ENCODE results near the gene APOBEC2.
"Not testable (repeated sequence)": the region's sequence is repeated elsewhere in the genome, so short reads cannot be mapped to it uniquely, and the experiment has no call there.

The APOBEC2 gene

DNA sequence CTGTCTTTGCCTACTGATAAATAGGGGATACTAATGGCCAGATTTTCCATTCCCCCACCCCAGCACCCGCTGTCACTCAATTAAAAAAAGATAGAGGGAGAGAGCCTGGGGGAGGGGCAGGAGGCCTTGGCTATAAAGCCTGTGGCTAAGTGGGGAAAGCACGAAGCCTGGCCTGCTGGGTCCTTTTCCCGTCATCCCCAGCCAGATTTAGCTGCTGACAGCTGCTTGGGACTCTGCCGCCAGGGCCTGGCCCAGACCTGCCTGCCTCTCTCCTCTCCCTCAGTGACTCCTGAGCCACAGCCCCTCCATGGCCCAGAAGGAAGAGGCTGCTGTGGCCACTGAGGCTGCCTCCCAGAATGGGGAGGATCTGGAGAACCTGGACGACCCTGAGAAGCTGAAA lies at the start of gene APOBEC2:
APOBEC2 (plus strand) TSS at position 162 of the 400 bp plus-strand sequence; CDS start at position 308, 146 bp downstream.
- no peak for DNase-seq

GRCh38 chr6:41006217-41006616 lies 46.8 kb upstream of the APOBEC2 start:
- DNase-seq, result peak; percentile 52

- not testable (repeated sequence) for DNase-seq
Measured at GRCh38 chr6:41006980-41007379, 46.0 kb upstream of the APOBEC2 start.

DNA sequence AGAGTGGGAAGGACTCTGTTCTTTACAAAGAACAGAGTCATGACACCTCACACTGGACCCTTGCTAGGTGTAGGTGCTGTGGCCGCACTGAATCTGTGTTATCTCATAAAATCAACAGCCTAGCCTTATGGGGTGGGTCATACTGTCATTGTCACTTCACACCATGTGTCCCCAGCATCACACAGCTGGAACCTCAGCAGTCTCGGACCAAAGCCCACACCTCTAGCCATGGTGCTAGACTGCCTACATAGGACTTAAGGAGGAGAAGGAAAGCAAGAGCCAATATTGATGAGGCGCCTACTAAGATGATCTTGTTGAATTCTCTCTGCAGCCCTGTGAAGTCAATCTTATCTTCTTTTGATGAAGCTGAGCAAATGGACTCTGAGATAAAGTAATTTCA lies 45.0 kb upstream of the APOBEC2 start:
- no peak for DNase-seq

GRCh38 chr6:41009669-41010068 lies 43.3 kb upstream of the APOBEC2 start:
- DNase-seq, result no peak

- DNase-seq, result no peak
Measured at GRCh38 chr6:41011673-41012072, 41.3 kb upstream of the APOBEC2 start.

DNA sequence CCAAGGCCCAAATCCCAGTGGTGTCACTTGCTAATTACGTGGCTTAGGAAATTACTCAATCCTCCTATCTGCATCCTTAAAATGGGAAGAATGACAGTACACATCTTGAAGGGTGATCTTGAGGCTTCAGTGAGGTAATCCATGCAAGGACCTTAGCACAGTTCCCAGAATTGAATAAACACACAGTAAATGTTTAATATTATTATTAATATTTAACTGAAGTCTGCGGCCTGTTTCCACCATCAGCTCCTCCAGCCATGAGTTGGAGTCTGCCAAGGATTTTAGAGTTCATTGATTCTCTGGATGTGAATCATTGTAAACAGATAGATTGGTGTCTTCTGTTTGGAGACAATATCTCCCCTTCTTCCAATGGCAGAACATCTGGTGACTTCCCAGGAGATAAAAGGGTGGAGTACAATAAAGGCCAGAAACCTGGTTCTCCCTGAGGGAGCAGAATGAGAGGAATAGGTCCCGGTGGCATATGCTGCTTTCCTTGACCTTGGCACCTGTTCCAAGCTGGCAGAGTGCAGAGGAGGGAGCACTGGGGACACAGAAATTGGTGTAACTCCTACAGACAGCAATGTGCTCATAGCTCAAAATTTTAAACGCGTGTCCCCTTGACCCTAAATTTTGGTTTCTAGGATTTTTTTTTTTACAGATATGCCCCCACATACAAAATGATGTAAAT lies 39.4 kb upstream of the APOBEC2 start:
- no peak for DNase-seq

- DNase-seq, result no peak
Measured at GRCh38 chr6:41014780-41015179, 38.2 kb upstream of the APOBEC2 start.

- DNase-seq, result not testable (repeated sequence)
Measured at GRCh38 chr6:41015860-41016259, 37.1 kb upstream of the APOBEC2 start.

DNA sequence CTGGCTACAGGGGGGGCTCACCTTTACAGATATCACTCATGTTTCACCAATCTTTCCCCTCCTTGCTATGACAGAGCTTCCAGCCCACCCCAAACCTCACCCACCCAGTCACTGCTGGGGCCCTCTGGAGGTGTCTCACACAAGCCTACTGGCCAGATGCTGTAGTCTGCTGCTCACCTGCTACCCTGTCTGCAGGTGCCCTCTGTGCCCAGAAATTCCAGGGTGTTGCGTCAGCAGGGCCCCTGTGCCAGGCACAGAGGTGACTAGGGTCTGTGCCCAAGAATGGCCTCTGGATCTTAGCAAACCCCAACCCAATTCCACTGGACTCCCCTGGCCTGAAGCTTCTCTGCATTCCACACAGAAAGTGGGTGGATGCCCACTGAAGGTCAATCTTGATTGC lies 35.3 kb upstream of the APOBEC2 start:
- no peak for DNase-seq

DNA sequence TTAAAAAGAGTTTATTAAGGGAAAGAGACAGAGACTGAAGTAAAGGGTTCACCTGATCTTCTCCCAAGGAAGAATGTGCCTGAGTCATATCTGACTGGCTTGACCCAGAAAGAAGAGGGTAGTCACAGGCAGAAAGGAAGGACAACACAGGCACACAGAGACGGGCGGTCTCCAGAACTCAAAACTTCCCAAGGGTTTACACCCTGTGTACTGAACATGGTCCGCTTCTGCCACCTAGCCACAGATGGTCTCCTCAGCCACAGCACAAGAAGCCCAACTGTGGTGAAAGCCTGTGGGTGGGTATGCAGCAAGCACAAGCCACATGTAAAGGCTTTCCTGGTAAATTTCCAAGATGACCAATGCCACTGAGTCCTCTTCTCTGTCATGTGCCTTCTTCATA lies 31.2 kb upstream of the APOBEC2 start:
- DNase-seq, result no peak

- DNase-seq, result no peak
Measured at GRCh38 chr6:41022294-41022693, 30.7 kb upstream of the APOBEC2 start.

DNA sequence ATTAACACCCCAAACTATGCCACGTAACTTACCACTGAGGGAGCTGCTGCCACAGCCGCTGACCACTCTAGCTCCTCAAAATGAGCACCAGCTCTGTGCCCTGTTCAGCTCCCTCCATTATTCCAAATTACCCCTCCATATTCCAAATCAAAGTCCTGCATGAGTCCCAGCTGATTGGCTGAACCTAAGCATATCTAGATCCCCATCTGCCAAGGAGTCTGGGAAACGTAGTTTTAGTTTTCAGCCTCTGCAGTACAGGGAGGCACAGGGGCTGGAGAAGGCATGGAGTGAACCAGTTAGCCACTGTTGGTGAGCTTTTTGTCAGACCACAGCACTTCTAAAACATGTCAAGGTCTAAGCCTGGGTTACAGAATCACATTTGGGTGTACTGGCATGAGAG lies 29.9 kb upstream of the APOBEC2 start:
- no peak for DNase-seq

- no peak for DNase-seq
Measured at GRCh38 chr6:41025966-41026530, 27.0 kb upstream of the APOBEC2 start.

- no peak for DNase-seq
Measured at GRCh38 chr6:41027241-41027640, 25.8 kb upstream of the APOBEC2 start.

DNA sequence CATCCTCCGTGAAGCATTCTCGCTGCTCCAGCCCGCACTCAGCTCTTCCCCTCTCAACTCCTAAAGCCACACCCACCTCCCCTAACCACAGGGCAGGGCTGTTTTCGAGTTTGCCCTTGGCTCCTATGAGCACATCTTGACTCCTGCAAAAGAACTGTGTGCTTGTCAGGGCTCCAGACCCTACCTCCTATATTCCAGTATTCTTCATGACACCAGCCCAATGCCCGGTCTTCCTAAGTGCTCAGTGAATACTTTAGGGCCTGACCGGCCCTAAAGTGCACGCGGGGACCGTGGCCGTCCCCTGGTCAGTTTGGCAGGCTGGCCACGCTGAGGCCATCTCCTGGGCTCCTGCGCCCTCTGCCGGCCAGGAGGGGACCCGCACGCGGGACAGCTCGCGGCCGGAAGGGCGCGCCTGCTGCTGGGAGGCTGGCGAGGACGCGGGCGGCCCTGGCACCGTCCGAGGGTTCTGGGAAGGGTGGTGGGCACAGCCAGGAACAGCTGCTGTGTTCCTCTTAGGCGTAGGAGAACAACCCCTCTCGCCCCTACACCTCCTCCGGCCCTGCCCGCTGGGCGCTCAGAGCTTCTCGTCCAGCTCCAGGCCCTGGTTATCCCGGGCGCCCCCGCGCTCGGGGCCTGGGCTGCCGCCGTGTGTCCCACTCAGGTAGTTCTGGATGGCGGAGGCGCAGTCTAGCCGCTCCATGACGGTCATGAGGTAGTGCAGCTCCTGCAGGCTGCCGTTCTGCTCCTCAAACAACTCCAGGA lies 25.0 kb upstream of the APOBEC2 start:
- peak; percentile 66 for DNase-seq

DNA sequence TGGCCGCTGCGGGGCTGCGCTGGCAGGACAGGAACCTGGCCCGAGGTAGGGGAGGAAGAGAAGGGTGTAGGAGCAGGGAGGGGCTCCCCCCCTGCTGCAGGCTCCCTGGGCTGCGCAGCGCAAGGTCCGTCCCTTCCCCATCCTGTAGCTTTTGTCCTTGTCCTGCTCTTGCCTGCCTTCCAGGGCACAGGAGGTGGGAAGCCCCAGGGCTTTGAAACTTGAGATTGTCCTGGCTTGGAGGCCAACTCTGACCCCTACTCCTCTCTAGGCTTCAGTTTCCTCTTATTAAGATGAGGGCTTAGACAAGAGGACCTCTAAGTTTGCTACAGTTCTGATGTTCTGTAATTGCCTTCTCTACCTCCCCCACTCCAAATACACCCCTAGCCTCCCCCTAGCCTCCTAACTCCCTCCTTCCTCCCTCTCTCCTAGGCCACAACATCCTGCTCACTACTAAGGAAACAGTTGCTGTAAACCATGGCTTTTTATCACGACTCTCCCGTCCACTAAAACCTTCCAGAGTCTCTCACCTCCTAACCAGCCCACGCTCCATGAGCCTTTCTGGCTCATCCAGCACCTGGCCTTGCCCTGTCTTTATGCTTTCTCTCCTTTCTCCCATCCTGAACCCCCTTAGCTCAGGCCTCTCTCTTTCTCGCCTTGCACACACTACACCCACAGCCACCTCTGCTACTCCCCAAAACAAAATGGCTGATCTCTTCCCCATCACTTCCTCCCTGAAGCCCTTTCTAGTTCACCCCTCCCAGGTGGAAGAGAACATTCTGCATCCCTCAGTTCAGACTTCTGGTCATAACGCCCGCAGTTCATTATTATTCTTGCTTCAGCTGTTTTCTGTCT lies 24.2 kb upstream of the APOBEC2 start:
- DNase-seq, result no peak

GRCh38 chr6:41032830-41033229 lies 20.2 kb upstream of the APOBEC2 start:
- DNase-seq, result no peak

GRCh38 chr6:41033776-41034175 lies 19.2 kb upstream of the APOBEC2 start:
- no peak for DNase-seq

GRCh38 chr6:41036186-41036585 lies 16.8 kb upstream of the APOBEC2 start:
- DNase-seq, result no peak

- no peak for DNase-seq
Measured at GRCh38 chr6:41036601-41037000, 16.4 kb upstream of the APOBEC2 start.

DNA sequence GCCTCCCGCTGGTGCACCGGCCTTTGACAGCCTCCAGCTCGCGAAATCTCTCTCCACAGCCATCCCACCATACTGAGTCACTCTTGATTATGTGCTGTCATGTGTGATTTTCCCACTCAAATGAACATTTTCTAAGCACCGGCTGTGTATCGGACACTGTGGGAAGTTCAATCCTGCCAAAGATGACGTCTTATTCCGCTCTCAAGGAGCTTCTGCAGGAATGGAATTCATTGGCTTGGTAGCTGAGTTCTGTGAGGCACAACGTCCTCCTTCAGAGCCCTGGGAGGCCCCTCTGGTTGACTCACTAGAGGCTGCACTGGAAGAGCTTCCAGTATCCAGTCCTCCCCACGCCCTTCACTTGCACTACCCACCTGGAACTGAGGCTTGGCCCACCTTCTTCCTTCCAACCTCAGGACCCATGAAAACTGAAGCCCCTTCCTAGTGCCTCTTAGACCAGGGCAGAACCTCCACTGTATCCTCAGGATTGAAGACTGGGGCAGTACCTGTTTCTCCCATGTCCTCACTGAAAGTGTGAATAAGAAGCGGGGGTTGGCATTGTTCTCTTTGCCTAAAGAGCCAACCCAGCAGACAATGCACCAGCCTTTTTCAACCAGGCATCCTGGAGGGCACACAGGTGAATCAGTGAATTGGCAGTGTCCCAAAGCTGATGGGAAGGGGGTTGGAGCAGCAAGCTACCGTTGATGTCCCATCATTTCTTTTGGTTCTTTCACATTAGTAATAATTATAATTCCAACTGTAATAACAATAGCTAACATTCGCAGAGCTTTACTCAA lies 15.7 kb upstream of the APOBEC2 start:
- DNase-seq, result no peak
